ENCODE results near the gene CHMP3. TPM values are rescaled to one million over a fixed set of nuclear protein-coding genes. Genes with fewer than 3 reads are reported as not detected.
A peak's percentile ranks its signal among the peaks of the same experiment; 100 is the strongest.

CHMP3 gene
- 73.5 to 75.8 TPM (median 73.8 TPM) in 3 replicates for total RNA-seq

DNA sequence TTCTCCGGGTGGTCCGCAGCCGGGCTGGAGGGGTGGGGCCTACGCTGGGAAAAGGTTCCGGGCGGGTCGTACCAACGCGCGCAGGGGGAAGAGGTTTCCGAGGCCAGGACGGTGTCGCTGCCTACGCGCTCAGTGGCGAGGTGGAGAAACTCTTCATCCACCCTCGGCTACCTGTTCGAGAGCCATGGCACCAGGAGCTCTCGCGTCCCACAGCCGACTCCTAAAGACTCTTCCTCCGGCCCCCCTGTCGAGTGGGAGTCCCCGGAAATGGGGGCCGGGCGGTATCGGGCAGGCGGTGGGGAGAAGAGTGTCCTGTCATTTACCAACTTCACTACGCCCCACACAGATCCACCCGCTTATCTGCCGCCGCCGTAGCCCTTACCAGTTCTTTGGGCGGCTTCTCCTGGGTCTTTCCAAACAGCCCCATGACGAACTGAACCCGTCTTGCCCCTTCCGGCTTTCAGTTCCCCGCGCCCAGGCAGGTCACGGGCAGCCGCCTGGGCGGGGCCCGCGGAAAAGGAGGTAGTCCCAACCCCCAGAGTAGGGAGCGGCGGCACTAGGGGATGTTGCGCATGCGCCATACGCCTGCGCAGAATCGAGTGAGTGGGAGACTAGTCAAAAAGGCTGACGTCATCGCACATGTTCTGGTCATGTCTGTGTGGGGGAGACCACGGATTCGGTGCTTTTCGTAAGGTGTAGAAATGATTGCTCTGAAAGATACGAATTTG lies at the start of gene CHMP3:
Gene CHMP3, minus strand, starts transcription at position 522 of the 728 bp plus-strand sequence. Its CDS starts 95 bp downstream, at position 427.
- DNase-seq (ENCODE audit: low spot score in 2 of 2, unreplicated experiment in 2 of 2): peak; percentile 91 to 95
- no peaks in the 10 kb centered on the region for H3K36me3 Mint-ChIP-seq
- H3K4me1 Mint-ChIP-seq: peaks cover 21% of the 10 kb centered on the region
- H3K27ac Mint-ChIP-seq: peak within 1 kb of the TSS; percentile 99
- H3K9me3 Mint-ChIP-seq: peaks cover 11% of the 10 kb centered on the region
- peak within 1 kb of the TSS; percentile 97 for H3K4me3 Mint-ChIP-seq
- peaks cover 13% of the 10 kb centered on the region for H3K27me3 Mint-ChIP-seq (ENCODE audit: low read depth)
- TF ChIP-seq CTCF (IDR thresholded peaks at IDR 0.05; ENCODE audit: unreplicated experiment): no peak

GRCh38 chr2:86610871-86611270 lies 47.6 kb upstream of the CHMP3 start:
- Mint-ChIP-seq H3K4me1 (no peaks in the 10 kb centered on the region), H3K36me3 (peaks cover 44% of the 10 kb centered on the region), H3K4me3 (no peak overlapping the region), H3K9me3 (no peaks in the 10 kb centered on the region), H3K27me3 (ENCODE audit: low read depth) (no peaks in the 10 kb centered on the region), H3K27ac (no peak overlapping the region)
- DNase-seq (ENCODE audit: low spot score in 2 of 2, unreplicated experiment in 2 of 2): no peak
- no peak for TF ChIP-seq CTCF (IDR thresholded peaks at IDR 0.05; ENCODE audit: unreplicated experiment)

DNA sequence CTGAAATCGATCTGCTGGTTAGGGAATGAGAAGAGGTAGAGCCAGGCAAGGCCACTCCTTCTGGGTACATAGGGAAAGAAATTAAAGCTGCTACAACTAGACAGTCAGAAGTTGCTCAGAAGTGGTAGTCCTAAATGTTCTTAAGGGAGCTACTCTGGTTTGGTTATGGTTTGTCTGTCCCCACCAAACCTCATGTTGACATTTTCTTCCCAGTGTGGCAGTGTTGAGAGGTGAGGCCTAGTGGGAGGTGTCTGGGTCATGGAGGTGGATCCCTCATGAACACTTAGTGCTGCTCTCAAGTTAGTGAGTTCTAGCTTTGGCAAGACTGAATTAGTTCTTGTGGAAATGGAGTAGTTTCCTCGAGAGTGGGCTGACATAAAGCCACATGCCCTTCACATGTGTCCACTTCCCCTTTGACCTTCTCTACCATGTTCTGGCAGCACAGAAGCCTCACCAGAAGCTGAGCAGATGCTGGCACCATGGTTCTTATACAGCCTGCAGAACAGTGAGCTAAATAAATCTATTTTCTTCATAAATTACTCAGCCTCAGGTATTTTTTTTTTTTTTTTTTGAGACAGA lies 45.7 kb upstream of the CHMP3 start:
- no peak for DNase-seq (ENCODE audit: low spot score in 2 of 2, unreplicated experiment in 2 of 2)
- no peaks in the 10 kb centered on the region for H3K27me3 Mint-ChIP-seq (ENCODE audit: low read depth)
- H3K4me1 Mint-ChIP-seq: no peaks in the 10 kb centered on the region
- no peaks in the 10 kb centered on the region for H3K9me3 Mint-ChIP-seq
- peaks cover 56% of the 10 kb centered on the region for H3K36me3 Mint-ChIP-seq
- H3K27ac Mint-ChIP-seq: no peak overlapping the region
- H3K4me3 Mint-ChIP-seq: no peak overlapping the region
- TF ChIP-seq CTCF (IDR thresholded peaks at IDR 0.05; ENCODE audit: unreplicated experiment): no peak

- Mint-ChIP-seq H3K9me3 (no peaks in the 10 kb centered on the region), H3K27ac (no peak overlapping the region), H3K4me3 (no peak overlapping the region)
Measured at GRCh38 chr2:86603905-86604304, 40.7 kb upstream of the CHMP3 start.

GRCh38 chr2:86598966-86599365 lies 35.7 kb upstream of the CHMP3 start:
- no peak overlapping the region for H3K27ac Mint-ChIP-seq
- H3K36me3 Mint-ChIP-seq: peaks cover 12% of the 10 kb centered on the region
- H3K27me3 Mint-ChIP-seq (ENCODE audit: low read depth): no peaks in the 10 kb centered on the region
- TF ChIP-seq CTCF (IDR thresholded peaks at IDR 0.05; ENCODE audit: unreplicated experiment): no peak
- no peak for DNase-seq (ENCODE audit: low spot score in 2 of 2, unreplicated experiment in 2 of 2)
- H3K4me3 Mint-ChIP-seq: no peak overlapping the region
- peaks cover 2% of the 10 kb centered on the region for H3K4me1 Mint-ChIP-seq
- no peaks in the 10 kb centered on the region for H3K9me3 Mint-ChIP-seq

More at GRCh38 chr2:86603905-86604304, 40.7 kb upstream of the CHMP3 start:
- no peaks in the 10 kb centered on the region for H3K4me1 Mint-ChIP-seq
- no peak for DNase-seq (ENCODE audit: low spot score in 2 of 2, unreplicated experiment in 2 of 2)
- no peak for TF ChIP-seq CTCF (IDR thresholded peaks at IDR 0.05; ENCODE audit: unreplicated experiment)
- no peaks in the 10 kb centered on the region for H3K27me3 Mint-ChIP-seq (ENCODE audit: low read depth)
- H3K36me3 Mint-ChIP-seq: peaks cover 38% of the 10 kb centered on the region

Measured in mesothelial cell of epicardium (in vitro differentiated cells).